H1 (cell line): ENCODE results near the gene PKM. TPM values are rescaled to one million over a fixed set of nuclear protein-coding genes. Genes with fewer than 3 reads are reported as not detected.

Source experiments
- CHD7 ChIP-seq: fragments of 300-600 bp; sonication (generic); IDR thresholded peaks from 2 replicates; pipeline ENCODE4 v1.7.1; 2012; ENCODE audit warnings: low read length, moderate library complexity, mild to moderate bottlenecking, inconsistent platforms; ENCODE audit not compliant: insufficient replicate concordance
- GABPA ChIP-seq: IDR thresholded peaks from 2 replicates; pipeline ENCODE4 v1.6.1; 2011; ENCODE audit warnings: mild to moderate bottlenecking, low read length, moderate library complexity, borderline replicate concordance; ENCODE audit not compliant: insufficient read depth
- JUND ChIP-seq: IDR thresholded peaks from 2 replicates; pipeline ENCODE4 v1.6.1; 2011; ENCODE audit warnings: mild to moderate bottlenecking, improper control_type of control experiment, low read length
- NANOG ChIP-seq: IDR thresholded peaks from 2 replicates; pipeline ENCODE4 v1.6.1; 2011; ENCODE audit warnings: low read length, low read depth, mild to moderate bottlenecking, inconsistent platforms; ENCODE audit not compliant: insufficient read depth, poor library complexity, severe bottlenecking
- PHF8 ChIP-seq: fragments of 200-600 bp; sonication (generic); conservative IDR thresholded peaks from 2 replicates; pipeline ENCODE4 v1.7.1; 2012; ENCODE audit warnings: low read depth, mild to moderate bottlenecking, inconsistent platforms, low read length, moderate library complexity
- RAD21 ChIP-seq, 2 experiments: IDR thresholded peaks in 1 of 2; conservative IDR thresholded peaks in 1 of 2; 2 replicates each; pipeline ENCODE4 v1.6.1; 2011; ENCODE audit warnings: low read depth in 2 of 2, low read length in 2 of 2, improper control_type of control experiment in 1 of 2, inconsistent platforms in 1 of 2, mild to moderate bottlenecking in 1 of 2, moderate library complexity in 1 of 2
- RFX5 ChIP-seq: IDR thresholded peaks from 2 replicates; pipeline ENCODE4 v1.6.1; 2011; ENCODE audit warnings: low read depth, low read length, improper control_type of control experiment, borderline replicate concordance
- SP4 ChIP-seq: IDR thresholded peaks from 2 replicates; pipeline ENCODE4 v1.6.1; 2012; ENCODE audit warnings: low read length, inconsistent platforms
- TAF1 ChIP-seq: IDR thresholded peaks from 2 replicates; pipeline ENCODE4 v1.6.1; 2011; ENCODE audit warnings: mild to moderate bottlenecking, low read depth, low read length
- TCF12 ChIP-seq: IDR thresholded peaks from 2 replicates; pipeline ENCODE4 v1.6.1; 2011; ENCODE audit warnings: low read depth, mild to moderate bottlenecking, low read length
- TEAD4 ChIP-seq: IDR thresholded peaks from 2 replicates; pipeline ENCODE4 v1.6.1; 2012; ENCODE audit warnings: low read depth, low read length, inconsistent platforms, mixed read lengths
- polyA plus RNA-seq, 7 experiments: library from polyadenylated mRNA; depleted of rRNA in 3 of 7; stranded (reverse) in 5 of 7; unstranded in 2 of 7; fragments of >200 nt in 5 of 7; fragments of 200-250 nt in 2 of 7; gene quantifications; 1 replicate in 5 of 7; 2 replicates in 1 of 7; 4 replicates in 1 of 7; pipeline versions ENCODE4 v1.2.1 to v1.2.3, GENCODE V29; 2011 to 2013; ENCODE audit warnings: missing spikeins in 2 of 7, mixed read lengths in 2 of 7
- total RNA-seq: library from RNA; stranded (reverse); fragmentation: NEBNext Ultra II Directional; extraction: Animal tissue kit (Norgen Biotek cat#: 25700); gene quantifications from 2 replicates; pipeline ENCODE4 v1.2.1, GENCODE V29; 2021

PKM gene
- total and polyA plus RNA-seq, 2 of the 8 experiments (the other 6 are each of a cell fraction or from before 2014, with no cell fraction given) = 780 to 856 TPM

- no peak for TF ChIP-seq CHD7
- no peak for TF ChIP-seq SP4
- no peak for TF ChIP-seq NANOG
- no peak for TF ChIP-seq RFX5
- TF ChIP-seq RAD21 (IDR thresholded peaks at IDR 0.05 in 1 of 2, conservative IDR thresholded peaks at IDR 0.05 in 1 of 2; ENCODE audit: low read depth in 2 of 2, low read length in 2 of 2) = no peak
- TF ChIP-seq TCF12 = no peak
- TF ChIP-seq GABPA = no peak
- TF ChIP-seq TAF1 = no peak
- no peak for TF ChIP-seq TEAD4
- TF ChIP-seq JUND = no peak
- no peak for TF ChIP-seq PHF8
Observed at GRCh38 chr15:72174551-72175165, 56.3 kb downstream of the PKM start (continued).
